Esophagus muscularis mucosa (tissue), 4 donors: Measurements from ENCODE around the gene MBOAT1. TPM values are rescaled to one million over a fixed set of nuclear protein-coding genes. Genes with fewer than 3 reads are reported as not detected.

Experiments
- DNase-seq: peaks from one replicate; pipeline ENCODE4 v3.0.0-alpha.2; 2017; ENCODE audit errors: extremely low spot score
- H3K27ac ChIP-seq, 4 donors: fragments of 200-600 bp; sonication (generic); replicated peaks in 1 of 4; 1 replicate in 3 of 4; 2 replicates in 1 of 4; pipeline ENCODE4 v1.5.1; 2016 to 2019; ENCODE audit warnings: mild to moderate bottlenecking in 1 of 4
- H3K27me3 ChIP-seq, 4 donors: fragments of 200-600 bp; sonication (generic); one replicate each; pipeline versions ENCODE4 v1.5.1 to v1.6.0; 2016 to 2019
- H3K36me3 ChIP-seq, 4 donors: fragments of 200-600 bp; sonication (generic); one replicate each; pipeline ENCODE4 v1.5.1; 2016 to 2019
- H3K4me1 ChIP-seq, 4 donors: fragments of 200-600 bp; sonication (generic); one replicate each; pipeline ENCODE4 v1.5.1; 2016 to 2019
- H3K4me3 ChIP-seq, 4 donors: fragments of 200-600 bp; sonication (generic); 1 replicate in 2 of 4; 2 replicates in 2 of 4; pipeline ENCODE4 v1.5.1; 2016 to 2019; ENCODE audit warnings: mild to moderate bottlenecking in 4 of 4, moderate library complexity in 1 of 4
- H3K9me3 ChIP-seq, 4 donors: fragments of 200-600 bp; sonication (generic); 1 replicate in 3 of 4; 2 replicates in 1 of 4; pipeline ENCODE4 v1.5.1; 2016 to 2019
- EP300 ChIP-seq: sonication (generic); formaldehyde crosslinking; IDR thresholded peaks from one replicate; pipeline ENCODE4 v1.6.1; 2017; ENCODE audit warnings: antibody characterized with exemption
- POLR2A ChIP-seq: fragments of 450-650 bp; IDR thresholded peaks from one replicate; pipeline ENCODE4 v1.6.1; 2017; ENCODE audit warnings: antibody characterized with exemption, moderate library complexity, mild to moderate bottlenecking, low read depth
- POLR2AphosphoS5 ChIP-seq, 2 donors: sonication (generic); formaldehyde crosslinking; IDR thresholded peaks; one replicate each; pipeline ENCODE4 v1.6.1; 2017; ENCODE audit warnings: antibody characterized with exemption in 2 of 2
- whole genome bisulfite sequencing: methylation state at CpG from one replicate; pipeline ENCODE4 v1.1.5; 2018; 5-methylcytosine and 5-hydroxymethylcytosine counted together
- intact Hi-C: fragments of 100-400 bp; cut with DNase I; formaldehyde crosslinking; loops from one replicate; pipeline ENCODE4 v1.15.1; 2023
- total RNA-seq, 4 donors: library from RNA; depleted of rRNA; stranded (reverse); fragments of >200 nt; gene quantifications; one replicate each; pipeline versions ENCODE4 v1.1.0 to v1.2.1, GENCODE V29; 2016
- TF ChIP-seq, protein P1 (sequence below), 3 experiments: fragments of 200-600 bp in 2 of 3; fragments of 450-650 bp in 1 of 3; sonication (generic) in 2 of 3; IDR thresholded peaks; one replicate each; pipeline ENCODE4 v1.5.1; 2017 to 2019; ENCODE audit warnings: antibody characterized with exemption in 3 of 3, mild to moderate bottlenecking in 2 of 3, moderate library complexity in 1 of 3

The MBOAT1 gene
- total RNA-seq, 4 donors from 2014 or later, result 4.3 to 5.6 (median 4.7) TPM

DNA sequence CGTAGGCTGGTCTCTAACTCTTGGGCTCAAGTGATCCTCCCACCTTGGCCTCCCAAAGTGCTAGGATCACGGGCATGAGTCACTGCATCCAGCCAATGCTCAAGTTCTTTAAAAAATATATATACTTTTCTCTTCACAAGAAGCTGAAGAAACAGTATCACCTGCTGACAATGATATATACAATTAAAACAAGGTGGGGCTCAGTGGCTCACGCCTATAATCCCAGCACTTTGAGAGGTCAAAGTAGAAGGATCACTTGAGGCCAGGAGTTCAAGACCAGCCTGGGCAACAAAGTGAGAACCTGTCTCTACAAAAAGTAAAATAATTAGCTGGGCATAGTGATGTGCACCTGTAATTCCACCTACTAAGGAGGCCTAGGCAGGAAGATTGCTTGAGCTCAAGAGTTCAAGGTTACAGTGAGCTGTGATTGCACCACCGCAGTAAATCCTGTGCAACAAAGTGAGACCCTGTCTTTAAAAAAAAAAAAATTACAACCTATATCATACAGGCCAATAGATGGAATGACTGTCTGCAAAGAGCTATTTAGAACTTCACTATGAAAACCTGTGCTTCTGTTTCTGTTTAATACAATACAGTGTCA lies 36.4 kb downstream of the MBOAT1 start:
- H3K4me1 ChIP-seq, result peaks cover 0 to 5% (median 4%) of the 10 kb centered on the region in 4 donors
- H3K27me3 ChIP-seq, result no peaks in the 10 kb centered on the region
- peaks cover 0 to 3% (median 0%) of the 10 kb centered on the region in 4 donors for H3K36me3 ChIP-seq
- WGBS, result 97% methylated on average over 4 of the region's 4 CpGs
- H3K4me3 ChIP-seq, result no peak overlapping the region
- TF ChIP-seq POLR2A (no peak), EP300 (no peak), POLR2AphosphoS5 (IDR thresholded peaks at IDR 0.05) (no peak)
- TF ChIP-seq, protein P1, sequence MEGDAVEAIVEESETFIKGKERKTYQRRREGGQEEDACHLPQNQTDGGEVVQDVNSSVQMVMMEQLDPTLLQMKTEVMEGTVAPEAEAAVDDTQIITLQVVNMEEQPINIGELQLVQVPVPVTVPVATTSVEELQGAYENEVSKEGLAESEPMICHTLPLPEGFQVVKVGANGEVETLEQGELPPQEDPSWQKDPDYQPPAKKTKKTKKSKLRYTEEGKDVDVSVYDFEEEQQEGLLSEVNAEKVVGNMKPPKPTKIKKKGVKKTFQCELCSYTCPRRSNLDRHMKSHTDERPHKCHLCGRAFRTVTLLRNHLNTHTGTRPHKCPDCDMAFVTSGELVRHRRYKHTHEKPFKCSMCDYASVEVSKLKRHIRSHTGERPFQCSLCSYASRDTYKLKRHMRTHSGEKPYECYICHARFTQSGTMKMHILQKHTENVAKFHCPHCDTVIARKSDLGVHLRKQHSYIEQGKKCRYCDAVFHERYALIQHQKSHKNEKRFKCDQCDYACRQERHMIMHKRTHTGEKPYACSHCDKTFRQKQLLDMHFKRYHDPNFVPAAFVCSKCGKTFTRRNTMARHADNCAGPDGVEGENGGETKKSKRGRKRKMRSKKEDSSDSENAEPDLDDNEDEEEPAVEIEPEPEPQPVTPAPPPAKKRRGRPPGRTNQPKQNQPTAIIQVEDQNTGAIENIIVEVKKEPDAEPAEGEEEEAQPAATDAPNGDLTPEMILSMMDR (IDR thresholded peaks at IDR 0.05), result no peak
- H3K9me3 ChIP-seq, result no peaks in the 10 kb centered on the region
- H3K27ac ChIP-seq, result no peak overlapping the region
- DNase-seq, result no peak
- intact Hi-C loops, result no loop called here

DNA sequence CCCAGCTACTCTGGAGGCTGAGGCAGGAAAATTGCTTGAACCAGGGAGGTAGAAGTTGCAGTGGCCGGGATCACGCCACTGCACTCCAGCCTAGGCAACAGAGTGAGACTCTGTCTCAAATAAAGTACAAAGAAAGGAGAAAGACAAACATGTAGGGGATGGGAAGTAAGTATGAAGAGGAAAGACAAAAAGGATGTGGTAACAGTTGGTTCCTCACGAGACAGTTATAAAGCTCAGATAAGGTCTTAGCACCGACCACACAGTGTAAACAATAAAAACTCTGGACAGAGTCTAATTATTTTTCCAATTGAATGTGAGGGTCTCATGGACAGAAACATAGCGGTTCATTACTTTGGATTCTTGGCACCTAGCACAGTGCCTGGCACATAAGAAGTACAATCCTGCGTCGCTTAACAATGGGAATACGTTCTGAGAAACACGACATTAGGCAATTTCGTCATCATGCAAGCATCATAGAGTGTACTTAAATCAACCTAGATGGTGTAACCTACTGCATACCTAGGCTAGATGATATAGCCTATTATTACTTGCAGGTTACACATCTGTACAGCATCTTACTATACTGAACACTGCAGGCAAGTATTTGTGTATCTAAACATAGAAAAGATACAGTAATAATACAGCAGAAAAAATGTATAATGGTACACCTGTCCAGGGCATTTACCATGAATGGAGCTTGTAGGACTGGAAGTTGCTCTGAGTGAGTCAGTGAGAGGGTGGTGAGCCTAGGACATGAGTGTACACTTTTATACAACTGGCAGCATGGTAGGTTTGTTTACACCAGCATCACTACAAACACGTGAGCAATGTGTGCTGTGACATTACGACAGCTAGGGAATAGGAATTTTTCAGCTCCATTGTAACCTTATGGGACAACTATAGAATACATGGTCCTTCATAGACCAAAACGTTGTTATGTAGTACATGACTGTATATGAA lies 38.2 kb downstream of the MBOAT1 start:
- no peak for DNase-seq
- Histone ChIP-seq H3K36me3 (no peaks in the 10 kb centered on the region), H3K4me1 (peaks cover 10 to 16% (median 13%) of the 10 kb centered on the region in 4 donors), H3K9me3 (no peaks in the 10 kb centered on the region), H3K27me3 (no peaks in the 10 kb centered on the region), H3K4me3 (no peak overlapping the region), H3K27ac (no peak overlapping the region)
- no peak for TF ChIP-seq POLR2AphosphoS5 (IDR thresholded peaks at IDR 0.05)
- TF ChIP-seq, protein P1 (IDR thresholded peaks at IDR 0.05), result no peak
- TF ChIP-seq EP300, result no peak
- no peak for TF ChIP-seq POLR2A
- intact Hi-C loops, result loop anchor here (5.0 kb wide), 1 partner anchor 38 kb away; the partner anchor contains the start of gene MBOAT1
- WGBS, result 83% methylated on average over 13 of the region's 13 CpGs

DNA sequence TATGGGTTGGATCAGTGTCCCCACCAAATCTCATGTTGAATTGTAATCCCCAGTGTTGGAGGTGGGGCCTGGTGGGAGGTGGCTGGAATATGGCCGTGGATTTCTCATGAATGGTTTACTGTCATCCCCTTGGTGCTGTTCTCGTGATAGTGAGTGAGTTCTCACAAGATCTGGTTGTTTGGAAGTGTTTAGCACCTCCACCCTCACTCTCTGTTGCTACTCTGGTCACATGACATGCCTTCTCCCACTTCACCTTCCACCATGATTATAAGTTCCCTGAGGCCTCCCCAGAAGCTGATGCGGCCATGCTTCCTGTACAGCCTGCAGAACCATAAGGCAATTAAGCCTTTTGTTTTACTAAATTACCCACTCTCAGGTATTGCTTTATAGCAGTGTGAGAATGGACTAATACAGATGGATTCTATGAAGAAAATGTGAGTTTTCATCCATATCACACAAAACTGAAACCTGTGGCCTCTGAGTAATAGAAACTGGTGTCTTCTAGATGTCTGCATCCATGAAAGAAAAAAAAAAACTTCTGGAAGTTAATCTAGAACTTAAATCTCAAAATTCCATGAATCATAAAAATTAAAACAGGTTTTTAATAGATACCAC lies 39.3 kb downstream of the MBOAT1 start:
- H3K36me3 ChIP-seq, result no peaks in the 10 kb centered on the region
- H3K4me3 ChIP-seq, result no peak overlapping the region
- no peaks in the 10 kb centered on the region for H3K27me3 ChIP-seq
- H3K4me1 ChIP-seq, result peaks cover 16 to 24% (median 19%) of the 10 kb centered on the region in 4 donors
- intact Hi-C loops, result loop anchor here (5.0 kb wide), 1 partner anchor 39 kb away; the partner anchor contains the start of gene MBOAT1
- TF ChIP-seq, protein P1 (IDR thresholded peaks at IDR 0.05), result no peak
- TF ChIP-seq EP300 (no peak), POLR2AphosphoS5 (IDR thresholded peaks at IDR 0.05) (no peak), POLR2A (no peak)
- DNase-seq, result no peak
- H3K9me3 ChIP-seq, result no peaks in the 10 kb centered on the region
- H3K27ac ChIP-seq, result no peak overlapping the region
- 79% methylated on average over 3 of the region's 3 CpGs for WGBS

DNA sequence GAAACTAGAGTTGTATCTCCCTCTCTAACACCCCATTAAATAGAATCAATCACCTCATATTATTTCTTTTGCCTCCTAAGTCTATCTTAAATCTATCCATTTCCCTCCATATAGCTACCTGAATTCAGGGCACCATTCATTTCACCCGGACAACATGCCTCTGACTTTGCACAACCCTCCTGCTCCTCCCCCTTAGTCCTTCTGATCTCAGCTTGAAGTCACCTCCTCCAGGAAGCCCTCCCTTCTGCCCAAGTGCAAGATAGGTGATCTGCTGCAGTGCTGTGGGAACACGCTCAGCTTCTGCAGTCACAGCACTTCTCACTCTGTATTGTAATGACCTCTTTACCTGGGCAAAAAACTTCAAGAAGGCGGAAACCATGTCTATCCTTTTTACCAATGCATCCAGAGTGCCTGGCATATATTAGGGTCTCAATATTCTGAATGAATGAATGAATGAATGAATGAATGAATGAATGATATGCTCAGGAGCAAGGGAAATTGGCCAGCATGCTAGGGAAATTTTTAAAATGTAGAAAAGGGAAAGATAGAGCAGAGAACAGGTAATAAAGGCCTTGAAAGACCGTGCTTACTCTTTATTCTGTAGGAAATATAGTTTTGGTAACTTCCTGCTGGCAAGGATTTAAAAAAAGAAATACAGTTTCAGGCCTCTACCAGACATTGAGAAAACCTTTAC lies 41.7 kb downstream of the MBOAT1 start:
- Histone ChIP-seq H3K36me3 (peaks cover 0 to 5% (median 0%) of the 10 kb centered on the region in 4 donors), H3K4me1 (peaks cover 16 to 25% (median 19%) of the 10 kb centered on the region in 4 donors), H3K27me3 (no peaks in the 10 kb centered on the region), H3K4me3 (no peak overlapping the region), H3K9me3 (no peaks in the 10 kb centered on the region), H3K27ac (no peak overlapping the region)
- no peak for DNase-seq
- intact Hi-C loops, result loop anchor here (5.0 kb wide), 1 partner anchor 42 kb away; the partner anchor contains the start of gene MBOAT1
- WGBS, result 90% methylated on average over 4 of the region's 4 CpGs
- no peak for TF ChIP-seq POLR2A
- no peak for TF ChIP-seq POLR2AphosphoS5 (IDR thresholded peaks at IDR 0.05)
- TF ChIP-seq, protein P1 (IDR thresholded peaks at IDR 0.05), result no peak
- no peak for TF ChIP-seq EP300
